Endothelial cell of umbilical vein (primary cell): ENCODE results near the gene ODAD3. TPM values are rescaled to one million over a fixed set of nuclear protein-coding genes. Genes with fewer than 3 reads are reported as not detected.

Experiments
- BruUV-seq: library from RNA; stranded (reverse); fragments of 400-500 nt; replicated peaks from 2 replicates; lab custom pipeline; 2021; lab: Mats Ljungman, UMichigan
- CTCF ChIA-PET: fragments of 300-600, 350-600 bp; sonication (Branson Sonifier 250); formaldehyde crosslinking; loops from one replicate; lab custom pipeline; 2021; ENCODE audit warnings: antibody characterized with exemption, inconsistent platforms; lab: Charles Lee
- POLR2A ChIA-PET: fragments of 300-600, 350-600 bp; sonication (Branson Sonifier 250); formaldehyde crosslinking; loops from one replicate; lab custom pipeline; 2021; ENCODE audit warnings: antibody characterized with exemption, inconsistent platforms; lab: Charles Lee
- DNase-seq: peaks from one replicate; pipeline ENCODE4 v3.0.0-alpha.2; 2011; ENCODE audit warnings: low read depth, low spot score
- FAIRE-seq: peaks from 2 replicates; lab custom pipeline; 2011; peaks lifted over from hg19 to GRCh38; lab: Jason Lieb, UNC
- H2AFZ ChIP-seq: 2 replicates; pipeline ENCODE4 v1.6.0; 2012; ENCODE audit warnings: low read depth, low read length, control low read depth, inconsistent platforms
- H3K27ac ChIP-seq: 2 replicates; pipeline ENCODE4 v1.5.1; 2011; ENCODE audit warnings: low read depth, mild to moderate bottlenecking, control low read depth, low read length, moderate library complexity; ENCODE audit not compliant: insufficient read depth
- H3K27me3 ChIP-seq, 2 experiments: 2 replicates each; pipeline versions ENCODE4 v1.6.0 to v1.6.1; 2011; ENCODE audit warnings: low read length in 2 of 2, mixed read lengths in 1 of 2; ENCODE audit not compliant: control insufficient read depth in 2 of 2, insufficient read depth in 2 of 2
- H3K36me3 ChIP-seq, 2 experiments: 2 replicates in 1 of 2; 3 replicates in 1 of 2; pipeline ENCODE4 v1.5.1; 2011; ENCODE audit warnings: low read length in 2 of 2, mild to moderate bottlenecking in 1 of 2, moderate library complexity in 1 of 2; ENCODE audit not compliant: control insufficient read depth in 2 of 2, insufficient read depth in 2 of 2; ENCODE audit errors: extremely low read depth in 1 of 2
- H3K4me1 ChIP-seq: 3 replicates; pipeline ENCODE4 v1.5.1; 2011; ENCODE audit warnings: mild to moderate bottlenecking, low read length; ENCODE audit not compliant: control insufficient read depth, insufficient read depth; ENCODE audit errors: extremely low read depth
- H3K4me2 ChIP-seq: 2 replicates; pipeline ENCODE4 v1.6.1; 2011; ENCODE audit warnings: low read length, control low read depth, mixed read lengths; ENCODE audit not compliant: insufficient read depth
- H3K4me3 ChIP-seq, 3 experiments: fragments of 200-600 bp in 1 of 3; sonication (generic), shearing (Covaris generic) in 1 of 3; replicated peaks in 1 of 3; 2 replicates each; pipeline ENCODE4 v1.5.1; 2011 to 2016; ENCODE audit warnings: control low read depth in 3 of 3, low read length in 3 of 3, mild to moderate bottlenecking in 2 of 3, inconsistent platforms in 1 of 3, low read depth in 1 of 3, moderate library complexity in 1 of 3; ENCODE audit not compliant: insufficient read depth in 1 of 3
- H3K79me2 ChIP-seq: 2 replicates; pipeline ENCODE4 v1.6.0; 2012; ENCODE audit warnings: low read length, inconsistent platforms; ENCODE audit not compliant: control insufficient read depth, insufficient read depth
- H3K9ac ChIP-seq: replicated peaks from 2 replicates; pipeline ENCODE3; 2011; ENCODE audit warnings: low read length, control low read depth; ENCODE audit not compliant: insufficient read depth; ENCODE audit errors: extremely low read depth
- H3K9me1 ChIP-seq: replicated peaks from 3 replicates; pipeline ENCODE4 v1.6.0; 2011; ENCODE audit warnings: mild to moderate bottlenecking, low read length; ENCODE audit not compliant: control insufficient read depth, insufficient read depth; ENCODE audit errors: extremely low read depth
- H3K9me3 ChIP-seq: replicated peaks from 2 replicates; pipeline ENCODE4 v1.5.1; 2012; ENCODE audit warnings: low read length, inconsistent platforms; ENCODE audit not compliant: control insufficient read depth, insufficient read depth
- H4K20me1 ChIP-seq: replicated peaks from 2 replicates; pipeline ENCODE3; 2011; ENCODE audit warnings: mild to moderate bottlenecking, low read length; ENCODE audit not compliant: control insufficient read depth, insufficient read depth; ENCODE audit errors: extremely low read depth
- EZH2 ChIP-seq: IDR thresholded peaks from 2 replicates; pipeline ENCODE4 v1.6.1; 2012; ENCODE audit warnings: borderline replicate concordance, low read depth, mild to moderate bottlenecking, moderate library complexity, low read length, inconsistent platforms; ENCODE audit not compliant: severe bottlenecking
- JUN ChIP-seq: IDR thresholded peaks from 2 replicates; pipeline ENCODE4 v1.6.1; 2011; ENCODE audit warnings: borderline replicate concordance, low read depth; ENCODE audit not compliant: insufficient read length, insufficient read depth
- POLR2A ChIP-seq: IDR thresholded peaks from 2 replicates; pipeline ENCODE4 v1.6.1; 2012; ENCODE audit warnings: low read depth, mild to moderate bottlenecking, control low read depth, low read length
- dilution Hi-C: fragments of 300-500 bp; cut with MboI; formaldehyde crosslinking; loops from one replicate; pipeline ENCODE4 v1.15.0; 2019; ENCODE audit warnings: low sequenced_read_pairs; ENCODE audit not compliant: extremely low pct_ligation_motif_present
- intact Hi-C: fragments of 100-400 bp; cut with micrococcal nuclease; formaldehyde crosslinking; loops from one replicate; pipeline ENCODE4 v1.10.0; 2022
- polyA plus RNA-seq, 4 experiments: library from polyadenylated mRNA; depleted of rRNA in 3 of 4; stranded (reverse) in 3 of 4; unstranded in 1 of 4; fragments of >200 nt; gene quantifications; 2 replicates each; pipeline versions ENCODE4 v1.2.1 to v1.2.3, GENCODE V29; 2011 to 2012; ENCODE audit warnings: missing spikeins in 1 of 4
- small RNA-seq: library from RNA; depleted of rRNA; stranded (forward); fragments of <200 nt; gene quantifications from one replicate; pipeline ENCODE3, GENCODE V24; 2012; ENCODE audit warnings: low replicate concordance, low read depth; ENCODE audit not compliant: insufficient read depth, insufficient read length
- total RNA-seq: library from RNA; stranded (reverse); gene quantifications from 2 replicates; pipeline ENCODE4 v1.2.3, GENCODE V29; 2021

ODAD3 gene
- total and polyA plus RNA-seq, 2 donors (not counting 3 experiments of a cell fraction or from before 2014, with no cell fraction given): 0.14 to 0.97 TPM

DNA sequence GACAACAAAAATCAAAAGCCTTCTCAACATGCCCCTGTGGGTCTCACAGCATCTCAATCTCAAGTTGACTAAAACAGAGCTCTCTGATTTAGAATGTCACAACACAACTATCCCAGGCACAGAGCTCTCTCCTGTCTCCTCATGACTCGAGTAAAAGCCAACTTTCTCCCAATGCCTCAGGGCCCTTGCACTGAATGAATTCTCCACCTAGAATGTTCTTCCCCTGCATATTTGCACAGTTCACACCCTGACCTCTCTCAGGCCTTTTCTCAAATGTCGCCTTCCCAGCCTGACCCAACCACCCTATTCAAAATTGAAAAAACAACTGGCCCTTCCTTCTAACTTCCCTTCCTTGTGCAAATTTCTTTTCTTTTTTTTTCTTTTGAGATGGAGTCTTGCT is 64.2 kb downstream of the ODAD3 start:
- FAIRE-seq (no peak), DNase-seq (no peak)
- Histone ChIP-seq H3K9me1 (no peaks in the 10 kb centered on the region), H3K4me2 (no peak overlapping the region), H3K27ac (no peak overlapping the region), H3K36me3 (no peaks in the 10 kb centered on the region), H2AFZ (no peak overlapping the region), H3K9me3 (no peaks in the 10 kb centered on the region), H3K4me1 (peaks cover 12% of the 10 kb centered on the region), H3K79me2 (peaks cover 3% of the 10 kb centered on the region), H3K9ac (no peak overlapping the region), H3K4me3 (no peak overlapping the region), H3K27me3 (no peaks in the 10 kb centered on the region), H4K20me1 (no peaks in the 10 kb centered on the region)
- POLR2A ChIA-PET: no interaction called here
- CTCF ChIA-PET: interaction anchor here (0.6 kb wide), 1 partner anchor 10 kb away, joined by 3 read pairs; no protein-coding TSS in a partner anchor
- intact Hi-C loops: no loop called here
- no TSS peak for BruUV-seq
- dilution Hi-C loops: no loop called here
- TF ChIP-seq JUN: no peak
- no peak for TF ChIP-seq EZH2
- no peak for TF ChIP-seq POLR2A

Small RNAs within 50 kb of the gene (small RNA-seq; reads per million reads assigned to genes)
- gene RF00019: not detected

Other genes starting within 250 kb of the ODAD3 start
- 77.9 and 78.0 TPM in 2 replicates for gene KANK2, start 237.6 kb downstream of the ODAD3 start, total RNA-seq
- 41.7 and 48.1 TPM in 2 replicates for gene KANK2, start 237.6 kb downstream of the ODAD3 start, polyA plus RNA-seq
- not detected in 2 replicates for gene ANGPTL8, start 195.5 kb downstream of the ODAD3 start, total RNA-seq
- not detected in 2 replicates for gene ANGPTL8, start 195.5 kb downstream of the ODAD3 start, polyA plus RNA-seq
- gene DOCK6, start 172.6 kb downstream of the ODAD3 start, total RNA-seq: 334 and 353 TPM in 2 replicates
- 126 and 154 TPM in 2 replicates for gene DOCK6, start 172.6 kb downstream of the ODAD3 start, polyA plus RNA-seq
- not detected in 2 replicates for gene TSPAN16, start 139.0 kb downstream of the ODAD3 start, total RNA-seq
- not detected in 2 replicates for gene TSPAN16, start 139.0 kb downstream of the ODAD3 start, polyA plus RNA-seq
- gene RAB3D, start 95.5 kb downstream of the ODAD3 start, total RNA-seq: 41.1 and 48.2 TPM in 2 replicates
- 34.1 and 35.4 TPM in 2 replicates for gene RAB3D, start 95.5 kb downstream of the ODAD3 start, polyA plus RNA-seq
- gene TMEM205, start 88.9 kb downstream of the ODAD3 start, total RNA-seq: 57.3 and 58.9 TPM in 2 replicates
- 345 and 364 TPM in 2 replicates for gene TMEM205, start 88.9 kb downstream of the ODAD3 start, polyA plus RNA-seq
- 30.3 and 31.6 TPM in 2 replicates for gene CCDC159, start 88.6 kb downstream of the ODAD3 start, total RNA-seq
- 28.2 and 30.0 TPM in 2 replicates for gene CCDC159, start 88.6 kb downstream of the ODAD3 start, polyA plus RNA-seq
- 22.8 and 23.7 TPM in 2 replicates for gene PLPPR2, start 79.7 kb downstream of the ODAD3 start, total RNA-seq
- gene PLPPR2, start 79.7 kb downstream of the ODAD3 start, polyA plus RNA-seq: 28.7 and 34.5 TPM in 2 replicates
- gene SWSAP1, start 60.5 kb downstream of the ODAD3 start, total RNA-seq: 2.7 and 3.7 TPM in 2 replicates
- gene SWSAP1, start 60.5 kb downstream of the ODAD3 start, polyA plus RNA-seq: 4.4 and 4.8 TPM in 2 replicates
- gene EPOR, start 50.8 kb downstream of the ODAD3 start, total RNA-seq: 11.4 and 12.6 TPM in 2 replicates
- 17.3 and 23.5 TPM in 2 replicates for gene EPOR, start 50.8 kb downstream of the ODAD3 start, polyA plus RNA-seq
- gene RGL3, start 15.8 kb downstream of the ODAD3 start, total RNA-seq: 1.7 and 5.2 TPM in 2 replicates
- gene RGL3, start 15.8 kb downstream of the ODAD3 start, polyA plus RNA-seq: 0.23 and 0.56 TPM in 2 replicates
- gene PRKCSH, start 514 bp upstream of the ODAD3 start, total RNA-seq: 387 and 425 TPM in 2 replicates
- gene PRKCSH, start 514 bp upstream of the ODAD3 start, polyA plus RNA-seq: 215 and 267 TPM in 2 replicates
- gene ELAVL3, start 45.9 kb upstream of the ODAD3 start, total RNA-seq: 0.07 TPM in 1 of 2 replicates, not detected in the other
- gene ELAVL3, start 45.9 kb upstream of the ODAD3 start, polyA plus RNA-seq: not detected in 2 replicates
- gene ZNF653, start 70.7 kb upstream of the ODAD3 start, total RNA-seq: 7.0 and 9.8 TPM in 2 replicates
- 7.1 and 8.7 TPM in 2 replicates for gene ZNF653, start 70.7 kb upstream of the ODAD3 start, polyA plus RNA-seq
- gene ECSIT, start 94.0 kb upstream of the ODAD3 start, total RNA-seq: 32.4 and 36.7 TPM in 2 replicates
- gene ECSIT, start 94.0 kb upstream of the ODAD3 start, polyA plus RNA-seq: 47.2 and 54.0 TPM in 2 replicates
- not detected in 2 replicates for gene CNN1, start 103.7 kb upstream of the ODAD3 start, total RNA-seq
- 0.76 and 1.0 TPM in 2 replicates for gene CNN1, start 103.7 kb upstream of the ODAD3 start, polyA plus RNA-seq
- gene ELOF1, start 124.1 kb upstream of the ODAD3 start, total RNA-seq: 39.4 and 49.9 TPM in 2 replicates
- 80.2 and 92.6 TPM in 2 replicates for gene ELOF1, start 124.1 kb upstream of the ODAD3 start, polyA plus RNA-seq
- gene ACP5, start 142.5 kb upstream of the ODAD3 start, total RNA-seq: not detected in 2 replicates
- 0.84 and 1.3 TPM in 2 replicates for gene ACP5, start 142.5 kb upstream of the ODAD3 start, polyA plus RNA-seq
- gene ZNF627, start 162.4 kb upstream of the ODAD3 start, total RNA-seq: 9.7 and 11.2 TPM in 2 replicates
- 5.6 and 5.9 TPM in 2 replicates for gene ZNF627, start 162.4 kb upstream of the ODAD3 start, polyA plus RNA-seq